ENCODE data around the gene ZNF576. TPM values are rescaled to one million over a fixed set of nuclear protein-coding genes. Genes with fewer than 3 reads are reported as not detected.

Gene ZNF576
- total RNA-seq, 1 donor from 2014 or later = 13.8 TPM

DNA sequence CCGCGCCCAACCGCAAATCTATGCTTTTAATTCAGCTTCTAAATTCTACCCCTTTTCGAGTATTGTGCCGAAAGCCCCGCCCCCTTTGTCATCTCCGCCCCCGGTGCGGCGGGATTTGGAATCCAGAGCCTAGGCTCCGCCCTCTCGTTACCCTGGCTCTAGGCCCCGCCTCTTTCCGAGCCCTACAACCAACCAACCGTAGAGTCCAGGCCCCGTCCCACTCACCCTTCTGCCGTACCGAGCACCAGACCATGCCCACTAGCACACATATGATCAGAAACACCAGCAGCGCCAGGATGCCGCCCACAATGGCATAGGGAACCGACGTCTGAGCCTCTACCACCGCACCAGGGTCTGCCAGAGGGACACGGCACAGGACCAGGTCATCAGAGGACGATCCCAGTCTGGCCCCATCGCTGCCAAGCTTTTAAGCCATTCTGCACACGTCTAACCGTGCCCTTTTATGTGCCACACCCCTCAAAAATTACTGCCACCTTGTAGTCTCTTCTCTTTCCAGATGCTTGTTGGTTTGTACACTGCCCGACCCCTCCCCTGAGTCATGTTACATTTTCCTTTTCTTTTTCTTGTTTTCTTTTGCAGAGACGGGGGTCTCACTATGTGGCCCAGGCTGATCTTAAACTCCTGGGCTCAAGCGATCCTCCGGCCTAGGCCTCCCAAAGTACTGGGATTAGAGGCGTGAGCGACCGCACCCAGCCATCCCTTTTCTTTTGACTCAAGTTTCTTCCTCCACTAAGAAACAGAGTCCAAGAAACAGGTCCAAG, 27.7 kb downstream of the ZNF576 start:
- no peak overlapping the region for H3K9ac ChIP-seq (ENCODE audit: low read length)
- Mint-ChIP-seq H3K4me3 (ENCODE audit: unreplicated experiment) (no peak overlapping the region), H3K9me3 (ENCODE audit: unreplicated experiment) (no peaks in the 10 kb centered on the region), H3K27me3 (ENCODE audit: low read depth, unreplicated experiment) (no peaks in the 10 kb centered on the region), H3K36me3 (ENCODE audit: low read depth, unreplicated experiment) (peaks cover 1% of the 10 kb centered on the region), H3K4me1 (ENCODE audit: low read depth, unreplicated experiment) (peaks cover 4% of the 10 kb centered on the region), H3K27ac (ENCODE audit: unreplicated experiment) (no peak overlapping the region)
- H3K27ac ChIP-seq (ENCODE audit: low read depth, low read length) = no peak overlapping the region
- peaks cover 10% of the 10 kb centered on the region for H3K79me2 ChIP-seq (ENCODE audit: insufficient read depth, low read length)
- no peak overlapping the region for H2AFZ ChIP-seq (ENCODE audit: low read depth, low read length)
- no peak overlapping the region for H3K4me2 ChIP-seq (ENCODE audit: low read length)
- no peaks in the 10 kb centered on the region for H3K36me3 ChIP-seq (ENCODE audit: insufficient read depth, low read length)
- H3K4me3 ChIP-seq (ENCODE audit: insufficient read depth, low read depth, low read length) = no peak overlapping the region
- DNase-seq (ENCODE audit: low read depth) = no peak
- H3K9me3 ChIP-seq (ENCODE audit: insufficient read depth, low read depth, low read length) = no peaks in the 10 kb centered on the region
- H3K27me3 ChIP-seq (ENCODE audit: insufficient read depth, low read length) = no peaks in the 10 kb centered on the region
- TF ChIP-seq, protein P1, sequence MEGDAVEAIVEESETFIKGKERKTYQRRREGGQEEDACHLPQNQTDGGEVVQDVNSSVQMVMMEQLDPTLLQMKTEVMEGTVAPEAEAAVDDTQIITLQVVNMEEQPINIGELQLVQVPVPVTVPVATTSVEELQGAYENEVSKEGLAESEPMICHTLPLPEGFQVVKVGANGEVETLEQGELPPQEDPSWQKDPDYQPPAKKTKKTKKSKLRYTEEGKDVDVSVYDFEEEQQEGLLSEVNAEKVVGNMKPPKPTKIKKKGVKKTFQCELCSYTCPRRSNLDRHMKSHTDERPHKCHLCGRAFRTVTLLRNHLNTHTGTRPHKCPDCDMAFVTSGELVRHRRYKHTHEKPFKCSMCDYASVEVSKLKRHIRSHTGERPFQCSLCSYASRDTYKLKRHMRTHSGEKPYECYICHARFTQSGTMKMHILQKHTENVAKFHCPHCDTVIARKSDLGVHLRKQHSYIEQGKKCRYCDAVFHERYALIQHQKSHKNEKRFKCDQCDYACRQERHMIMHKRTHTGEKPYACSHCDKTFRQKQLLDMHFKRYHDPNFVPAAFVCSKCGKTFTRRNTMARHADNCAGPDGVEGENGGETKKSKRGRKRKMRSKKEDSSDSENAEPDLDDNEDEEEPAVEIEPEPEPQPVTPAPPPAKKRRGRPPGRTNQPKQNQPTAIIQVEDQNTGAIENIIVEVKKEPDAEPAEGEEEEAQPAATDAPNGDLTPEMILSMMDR (IDR thresholded peaks at IDR 0.05; ENCODE audit: insufficient read depth, low read depth, low read length) = no peak
- no peak for TF ChIP-seq EZH2 (IDR thresholded peaks at IDR 0.05; ENCODE audit: insufficient read depth, low read length)
- peaks cover 7% of the 10 kb centered on the region for H3K4me1 ChIP-seq (ENCODE audit: insufficient read depth, low read length)
- H4K20me1 ChIP-seq (ENCODE audit: insufficient read depth, low read length) = no peaks in the 10 kb centered on the region
- no peak for FAIRE-seq

DNA sequence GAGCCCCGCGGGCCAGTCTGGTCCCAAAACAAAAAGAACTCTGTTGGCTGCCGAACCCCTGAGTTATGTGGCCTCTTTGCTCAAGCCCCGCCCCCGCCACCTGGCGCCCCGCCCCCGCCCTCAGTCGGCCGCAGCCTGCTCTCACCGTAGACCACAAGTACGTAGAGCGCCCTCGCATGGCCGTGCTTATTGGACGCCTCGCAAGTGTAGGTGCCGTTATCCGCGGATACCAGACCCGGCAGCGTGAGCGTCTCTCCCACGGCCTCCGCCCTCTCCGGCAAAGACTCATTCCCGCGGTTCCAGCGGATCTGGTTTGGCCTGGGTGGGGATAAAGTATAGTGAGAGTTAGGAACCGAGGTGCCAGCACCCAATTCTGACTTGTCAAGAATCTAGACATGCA, 28.5 kb downstream of the ZNF576 start:
- Mint-ChIP-seq H3K27me3 (ENCODE audit: low read depth, unreplicated experiment) (no peaks in the 10 kb centered on the region), H3K4me3 (ENCODE audit: unreplicated experiment) (no peak overlapping the region), H3K36me3 (ENCODE audit: low read depth, unreplicated experiment) (peaks cover 1% of the 10 kb centered on the region), H3K9me3 (ENCODE audit: unreplicated experiment) (no peaks in the 10 kb centered on the region), H3K27ac (ENCODE audit: unreplicated experiment) (no peak overlapping the region), H3K4me1 (ENCODE audit: low read depth, unreplicated experiment) (peaks cover 4% of the 10 kb centered on the region)
- Histone ChIP-seq H3K4me2 (ENCODE audit: low read length) (no peak overlapping the region), H2AFZ (ENCODE audit: low read depth, low read length) (no peak overlapping the region), H3K4me3 (ENCODE audit: insufficient read depth, low read depth, low read length) (no peak overlapping the region), H3K9ac (ENCODE audit: low read length) (no peak overlapping the region), H3K27ac (ENCODE audit: low read depth, low read length) (no peak overlapping the region), H3K4me1 (ENCODE audit: insufficient read depth, low read length) (peaks cover 6% of the 10 kb centered on the region), H4K20me1 (ENCODE audit: insufficient read depth, low read length) (no peaks in the 10 kb centered on the region), H3K36me3 (ENCODE audit: insufficient read depth, low read length) (no peaks in the 10 kb centered on the region), H3K27me3 (ENCODE audit: insufficient read depth, low read length) (no peaks in the 10 kb centered on the region), H3K9me3 (ENCODE audit: insufficient read depth, low read depth, low read length) (no peaks in the 10 kb centered on the region), H3K79me2 (ENCODE audit: insufficient read depth, low read length) (peaks cover 5% of the 10 kb centered on the region)
- DNase-seq (ENCODE audit: low read depth) (no peak), FAIRE-seq (no peak)
- no peak for TF ChIP-seq EZH2 (IDR thresholded peaks at IDR 0.05; ENCODE audit: insufficient read depth, low read length)
- TF ChIP-seq, protein P1 (IDR thresholded peaks at IDR 0.05; ENCODE audit: insufficient read depth, low read depth, low read length) = no peak

DNA sequence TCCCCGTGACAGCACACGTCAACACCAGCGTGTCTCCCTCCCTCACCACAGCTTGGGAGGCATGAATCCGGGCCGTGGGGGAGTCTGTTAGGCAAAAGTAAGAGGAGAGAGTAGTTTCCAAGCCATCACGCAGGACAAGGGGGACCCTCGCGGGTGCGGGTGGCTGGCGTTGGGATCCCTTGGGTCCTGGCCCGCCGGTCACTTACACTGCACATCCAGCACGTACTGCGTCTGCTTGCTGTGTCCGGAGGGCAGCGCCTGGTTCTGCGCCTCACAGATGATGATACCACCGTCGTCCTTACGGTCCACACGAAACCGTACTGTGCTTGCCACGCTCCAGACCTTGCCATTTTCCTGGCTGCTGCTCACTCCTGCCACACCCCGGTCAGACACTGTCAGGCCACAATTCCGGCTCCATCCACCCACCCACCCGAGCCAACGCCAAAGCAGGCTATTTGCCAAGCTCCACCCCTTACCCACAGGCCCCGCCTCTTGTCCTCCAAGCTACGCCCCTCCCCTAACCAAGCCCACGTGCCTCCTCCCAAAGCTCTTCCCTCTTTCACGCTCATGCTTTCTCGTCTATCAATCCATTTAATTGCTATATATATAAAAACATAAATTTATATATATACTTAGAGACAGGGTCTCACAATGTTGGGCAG, 29.7 kb downstream of the ZNF576 start:
- no peak overlapping the region for H3K27ac Mint-ChIP-seq (ENCODE audit: unreplicated experiment)
- Histone ChIP-seq H3K9me3 (ENCODE audit: insufficient read depth, low read depth, low read length) (no peaks in the 10 kb centered on the region), H4K20me1 (ENCODE audit: insufficient read depth, low read length) (no peaks in the 10 kb centered on the region), H3K27me3 (ENCODE audit: insufficient read depth, low read length) (no peaks in the 10 kb centered on the region), H3K4me3 (ENCODE audit: insufficient read depth, low read depth, low read length) (no peak overlapping the region), H3K9ac (ENCODE audit: low read length) (no peak overlapping the region), H3K4me2 (ENCODE audit: low read length) (no peak overlapping the region), H3K79me2 (ENCODE audit: insufficient read depth, low read length) (no peaks in the 10 kb centered on the region), H3K36me3 (ENCODE audit: insufficient read depth, low read length) (no peaks in the 10 kb centered on the region), H3K27ac (ENCODE audit: low read depth, low read length) (no peak overlapping the region), H3K4me1 (ENCODE audit: insufficient read depth, low read length) (no peaks in the 10 kb centered on the region), H2AFZ (ENCODE audit: low read depth, low read length) (no peak overlapping the region)
- H3K27me3 Mint-ChIP-seq (ENCODE audit: low read depth, unreplicated experiment) = no peaks in the 10 kb centered on the region
- no peaks in the 10 kb centered on the region for H3K4me1 Mint-ChIP-seq (ENCODE audit: low read depth, unreplicated experiment)
- peaks cover 4% of the 10 kb centered on the region for H3K36me3 Mint-ChIP-seq (ENCODE audit: low read depth, unreplicated experiment)
- H3K4me3 Mint-ChIP-seq (ENCODE audit: unreplicated experiment) = no peak overlapping the region
- no peaks in the 10 kb centered on the region for H3K9me3 Mint-ChIP-seq (ENCODE audit: unreplicated experiment)
- DNase-seq (ENCODE audit: low read depth) (no peak), FAIRE-seq (no peak)
- TF ChIP-seq, protein P1 (IDR thresholded peaks at IDR 0.05; ENCODE audit: insufficient read depth, low read depth, low read length) = no peak
- TF ChIP-seq EZH2 (IDR thresholded peaks at IDR 0.05; ENCODE audit: insufficient read depth, low read length) = no peak
